Pancreas (tissue), 10 donors: ENCODE data around the gene VAV2. TPM values are rescaled to one million over a fixed set of nuclear protein-coding genes. Genes with fewer than 3 reads are reported as not detected.

ENCODE experiments used
- ATAC-seq, 4 donors: fragments of 200-7000 bp; cut with Tn5 transposase; one replicate each; pipeline versions ENCODE4 v1.8.0 to v1.9.1; 2020; ENCODE audit warnings: mild to moderate bottlenecking in 4 of 4, moderate library complexity in 4 of 4
- DNase-seq, 6 donors: peaks; one replicate each; pipeline ENCODE4 v3.0.0-alpha.2; 2020
- FAIRE-seq: peaks from 2 replicates; lab custom pipeline; 2012; peaks lifted over from hg19 to GRCh38; lab: Jason Lieb, UNC
- H3K27ac ChIP-seq, 4 donors: fragments of 200-600 bp; sonication (generic); 1 replicate in 3 of 4; 2 replicates in 1 of 4; pipeline versions ENCODE4 v1.5.0 to v1.8.0; 2020
- H3K27me3 ChIP-seq, 4 donors: fragments of 200-600 bp; one replicate each; pipeline ENCODE4 v1.8.0; 2021
- H3K36me3 ChIP-seq, 3 donors: fragments of 200-600 bp; sonication (generic) in 1 of 3; one replicate each; pipeline versions ENCODE4 v1.5.0 to v1.8.0; 2020 to 2021
- H3K4me1 ChIP-seq, 3 donors: fragments of 200-600 bp; one replicate each; pipeline ENCODE4 v1.8.0; 2021
- H3K4me3 ChIP-seq, 4 donors: fragments of 200-600 bp; sonication (generic) in 2 of 4; one replicate each; pipeline versions ENCODE4 v1.5.0 to v1.8.0; 2020 to 2021
- H3K9me3 ChIP-seq, 4 donors: fragments of 200-600 bp; one replicate each; pipeline ENCODE4 v1.8.0; 2021
- CTCF ChIP-seq, 4 donors: fragments of 200-600 bp; sonication (generic) in 3 of 4; IDR thresholded peaks; one replicate each; pipeline versions ENCODE4 v1.5.0 to v1.8.0; 2021; ENCODE audit warnings: antibody characterized with exemption in 4 of 4
- WGBS, 2 donors: extraction: QIAGEN DNeasy Blood & Tissue Kit; methylation state at CpG; one replicate each; pipeline ENCODE4 v1.1.7; 2013; 5-methylcytosine and 5-hydroxymethylcytosine counted together
- intact Hi-C, 3 donors: fragments of 100-400 bp; cut with DNase I; formaldehyde crosslinking; loops; one replicate each; pipeline versions ENCODE4 v1.11.1 to v1.14.2; 2022
- polyA plus RNA-seq, 2 donors: library from polyadenylated mRNA; stranded (reverse); fragments of 200-250 nt; gene quantifications; one replicate each; pipeline ENCODE4 v1.2.3, GENCODE V29; 2013
- total RNA-seq, 6 donors: library from RNA; stranded (reverse); fragmentation: NEBNext Ultra II Directional in 4 of 6; extraction: Animal tissue kit (Norgen Biotek cat#: 25700) in 4 of 6; gene quantifications; one replicate each; pipeline versions ENCODE4 v1.2.1 to v1.2.4, GENCODE V29; 2021 to 2023
- donor health status: healthy with polysubstance abuse.
- donor health status: DM: no; HTN: no; CAD: no; lungs with moderate emphysema.
- donor health status: DM: no; HTN: no; CAD: no.
- donor health status: control.
- donor health status: control.
- donor health status: Bipolar disorder and iron deficiency.
- donor health status: DM: yes; HTN: yes; CAD: no.
- donor health status: DM: no; HTN: no; CAD: no.
- donor health status: DM: no; HTN: no; CAD: no.
- donor health status: DM: yes; HTN: yes; CAD: no.

The VAV2 gene
- total and polyA plus RNA-seq, 8 donors, result 20.5 to 41.0 (median 33.6) TPM

GRCh38 chr9:133725886-133726285 lies 266.2 kb downstream of the VAV2 start:
- DNase-seq, result peak in 3 of 6 donors; percentile 4 to 8 (median 7)
- intact Hi-C loops, result no loop called here

GRCh38 chr9:133718563-133719315 lies 273.4 kb downstream of the VAV2 start:
- no peak for TF ChIP-seq CTCF (IDR thresholded peaks at IDR 0.05)
- intact Hi-C loops, result no loop called here
- H3K4me3 ChIP-seq, result no peak overlapping the region
- H3K4me1 ChIP-seq, result no peaks in the 10 kb centered on the region
- peaks cover 0 to 4% (median 0%) of the 10 kb centered on the region in 3 donors for H3K36me3 ChIP-seq
- FAIRE-seq (no peak), ATAC-seq (no peak), DNase-seq (peak in 3 of 6 donors; percentile 21 to 27 (median 27))
- no peaks in the 10 kb centered on the region for H3K27me3 ChIP-seq
- H3K27ac ChIP-seq, result no peak overlapping the region
- no peaks in the 10 kb centered on the region for H3K9me3 ChIP-seq
- WGBS, 2 donors, result 87 to 90% methylated on average over 15 of the region's 15 CpGs

More at GRCh38 chr9:133725886-133726285, 266.2 kb downstream of the VAV2 start:
- Histone ChIP-seq H3K27me3 (no peaks in the 10 kb centered on the region), H3K27ac (no peak overlapping the region), H3K4me3 (no peak overlapping the region), H3K4me1 (no peaks in the 10 kb centered on the region), H3K9me3 (no peaks in the 10 kb centered on the region), H3K36me3 (no peaks in the 10 kb centered on the region)
- FAIRE-seq (no peak), ATAC-seq (no peak)
- no peak for TF ChIP-seq CTCF (IDR thresholded peaks at IDR 0.05)
- 76 to 87% methylated on average over 7 of the region's 7 CpGs for WGBS, 2 donors

GRCh38 chr9:133717113-133718031 lies 274.8 kb downstream of the VAV2 start:
- Histone ChIP-seq H3K4me3 (no peak overlapping the region), H3K4me1 (no peaks in the 10 kb centered on the region), H3K27me3 (no peaks in the 10 kb centered on the region), H3K36me3 (peaks cover 0 to 9% (median 0%) of the 10 kb centered on the region in 3 donors), H3K9me3 (no peaks in the 10 kb centered on the region), H3K27ac (no peak overlapping the region)
- intact Hi-C loops, result no loop called here
- no peak for TF ChIP-seq CTCF (IDR thresholded peaks at IDR 0.05)
- DNase-seq (peak in 4 of 6 donors; percentile 1 to 58 (median 27)), FAIRE-seq (no peak), ATAC-seq (no peak)
- WGBS, 2 donors, result 91 to 94% methylated on average over 20 of the region's 20 CpGs

- DNase-seq (peak in 4 of 6 donors; percentile 4 to 48 (median 36)), ATAC-seq (peak in 1 of 4 donors; percentile 7), FAIRE-seq (no peak)
- no peaks in the 10 kb centered on the region for H3K9me3 ChIP-seq
- H3K4me1 ChIP-seq, result no peaks in the 10 kb centered on the region
- intact Hi-C loops, result no loop called here
- no peaks in the 10 kb centered on the region for H3K27me3 ChIP-seq
- TF ChIP-seq CTCF (IDR thresholded peaks at IDR 0.05), result no peak
- H3K4me3 ChIP-seq, result no peak overlapping the region
- peaks cover 0 to 9% (median 0%) of the 10 kb centered on the region in 3 donors for H3K36me3 ChIP-seq
- WGBS, 2 donors, result 79 to 85% methylated on average over 8 of the region's 8 CpGs
- no peak overlapping the region for H3K27ac ChIP-seq
Measured at GRCh38 chr9:133716564-133717112, 275.5 kb downstream of the VAV2 start.
